SK-N-SH treated with all-trans-retinoic acid at 6 μM for 48 hours (cell line): Measurements from ENCODE around the gene ATRIP.

Experiments
- ATAC-seq: fragments of 200-7000 bp; cut with Tn5 transposase; 3 replicates; pipeline ENCODE4 v1.9.1; 2020; ENCODE audit warnings: mild to moderate bottlenecking, moderate library complexity
- ARNTL ChIP-seq: fragments of 450-650 bp; formaldehyde crosslinking; IDR thresholded peaks from 2 replicates; pipeline ENCODE4 v1.5.0; 2020; ENCODE audit warnings: low read depth, mild to moderate bottlenecking, moderate library complexity, borderline replicate concordance
- CSDC2 ChIP-seq: fragments of 250-450 bp; sonication (Bioruptor Pico); IDR thresholded peaks from 2 replicates; pipeline ENCODE4 v1.5.0; 2020; ENCODE audit warnings: mild to moderate bottlenecking, moderate library complexity
- ESRRG ChIP-seq: fragments of 250-450 bp; sonication (Bioruptor Pico); IDR thresholded peaks from 2 replicates; pipeline ENCODE4 v1.6.1; 2021; ENCODE audit warnings: mild to moderate bottlenecking
- GLIS3 ChIP-seq: fragments of 250-450 bp; sonication (Bioruptor Pico); IDR thresholded peaks from 2 replicates; pipeline ENCODE4 v1.5.0; 2020; ENCODE audit warnings: mild to moderate bottlenecking, moderate library complexity
- ISL1 ChIP-seq: fragments of 250-450 bp; sonication (Bioruptor Pico); IDR thresholded peaks from 2 replicates; pipeline ENCODE4 v2.1.2; 2022; ENCODE audit warnings: mild to moderate bottlenecking, moderate library complexity
- OSR1 ChIP-seq: fragments of 250-450 bp; sonication (Bioruptor Pico); IDR thresholded peaks from 2 replicates; pipeline ENCODE4 v1.8.0; 2022; ENCODE audit warnings: moderate library complexity, mild to moderate bottlenecking, inconsistent platforms
- POU6F1 ChIP-seq: fragments of 250-450 bp; sonication (Bioruptor Pico); IDR thresholded peaks from 2 replicates; pipeline ENCODE4 v1.8.0; 2021; ENCODE audit warnings: low read depth, mild to moderate bottlenecking, moderate library complexity, borderline replicate concordance
- PPARA ChIP-seq: fragments of 250-450 bp; sonication (Bioruptor Pico); IDR thresholded peaks from 2 replicates; pipeline ENCODE4 v1.5.0; 2020; ENCODE audit warnings: mild to moderate bottlenecking, borderline replicate concordance
- RARB ChIP-seq: fragments of 250-450 bp; sonication (Bioruptor Pico); IDR thresholded peaks from 2 replicates; pipeline ENCODE4 v1.8.0; 2021; ENCODE audit warnings: mild to moderate bottlenecking, moderate library complexity
- SNAI2 ChIP-seq: fragments of 250-450 bp; sonication (Bioruptor Pico); IDR thresholded peaks from 2 replicates; pipeline ENCODE4 v1.5.0; 2020; ENCODE audit warnings: mild to moderate bottlenecking, moderate library complexity
- TCF4 ChIP-seq: fragments of 250-450 bp; sonication (Bioruptor Pico); IDR thresholded peaks from 2 replicates; pipeline ENCODE4 v1.8.0; 2021; ENCODE audit warnings: mild to moderate bottlenecking, moderate library complexity, borderline replicate concordance
- TOX ChIP-seq: fragments of 250-450 bp; sonication (Bioruptor Pico); IDR thresholded peaks from 2 replicates; pipeline ENCODE4 v1.8.0; 2021; ENCODE audit warnings: mild to moderate bottlenecking, moderate library complexity, borderline replicate concordance
- ZC3H10 ChIP-seq: fragments of 250-450 bp; sonication (Bioruptor Pico); IDR thresholded peaks from 2 replicates; pipeline ENCODE4 v1.5.1; 2021; ENCODE audit warnings: mild to moderate bottlenecking, moderate library complexity
- ZFP3 ChIP-seq: fragments of 250-450 bp; sonication (Bioruptor Pico); IDR thresholded peaks from 2 replicates; pipeline ENCODE4 v1.5.0; 2020; ENCODE audit warnings: mild to moderate bottlenecking, moderate library complexity
- ZFP30 ChIP-seq: fragments of 450-650 bp; formaldehyde crosslinking; IDR thresholded peaks from 2 replicates; pipeline ENCODE4 v1.5.0; 2022; ENCODE audit warnings: mild to moderate bottlenecking, moderate library complexity
- ZNF565 ChIP-seq: fragments of 450-650 bp; formaldehyde crosslinking; conservative IDR thresholded peaks from 2 replicates; pipeline ENCODE4 v1.5.0; 2020; ENCODE audit warnings: low read depth, mild to moderate bottlenecking, moderate library complexity
- ZNF70 ChIP-seq: fragments of 450-650 bp; formaldehyde crosslinking; IDR thresholded peaks from 2 replicates; pipeline ENCODE4 v1.5.0; 2020; ENCODE audit warnings: mild to moderate bottlenecking, moderate library complexity
- ZNF8 ChIP-seq: fragments of 450-650 bp; formaldehyde crosslinking; IDR thresholded peaks from 2 replicates; pipeline ENCODE4 v1.5.0; 2020; ENCODE audit warnings: mild to moderate bottlenecking, moderate library complexity
- TF ChIP-seq, protein P1 (sequence below): fragments of 250-450 bp; sonication (Bioruptor Pico); IDR thresholded peaks from 2 replicates; pipeline ENCODE4 v1.5.1; 2021; ENCODE audit warnings: mild to moderate bottlenecking, moderate library complexity

Gene ATRIP

GRCh38 chr3:48419597-48419996 lies 26.9 kb upstream of the ATRIP start (continued):
- TF ChIP-seq POU6F1 (CRISPR knock-in tag), result no peak
- TF ChIP-seq ZNF8, result no peak
- no peak for TF ChIP-seq ESRRG (CRISPR knock-in tag)

DNA sequence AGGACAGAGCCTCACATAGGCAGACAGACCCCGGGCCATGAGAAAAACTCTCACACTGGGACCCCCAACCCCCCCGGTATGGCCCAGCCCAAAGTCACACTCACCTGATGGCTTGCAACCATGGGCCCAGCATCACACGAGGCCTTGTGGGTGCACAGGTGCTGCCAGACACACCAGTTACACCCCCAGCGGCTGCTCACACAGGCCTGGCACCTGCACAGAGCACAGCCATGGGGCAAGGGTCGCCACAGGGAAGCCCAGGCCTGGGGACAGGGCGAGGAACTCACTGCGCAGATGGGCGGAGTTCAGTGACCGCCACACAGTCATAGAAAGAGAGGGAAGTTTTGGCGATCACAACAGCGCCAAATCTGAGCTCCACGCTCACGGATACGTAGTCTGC lies 26.0 kb upstream of the ATRIP start:
- TF ChIP-seq ZC3H10 (no peak), SNAI2 (no peak), GLIS3 (CRISPR knock-in tag) (no peak)
- TF ChIP-seq, all 23 proteins: peak for 0
- no peak for ATAC-seq

DNA sequence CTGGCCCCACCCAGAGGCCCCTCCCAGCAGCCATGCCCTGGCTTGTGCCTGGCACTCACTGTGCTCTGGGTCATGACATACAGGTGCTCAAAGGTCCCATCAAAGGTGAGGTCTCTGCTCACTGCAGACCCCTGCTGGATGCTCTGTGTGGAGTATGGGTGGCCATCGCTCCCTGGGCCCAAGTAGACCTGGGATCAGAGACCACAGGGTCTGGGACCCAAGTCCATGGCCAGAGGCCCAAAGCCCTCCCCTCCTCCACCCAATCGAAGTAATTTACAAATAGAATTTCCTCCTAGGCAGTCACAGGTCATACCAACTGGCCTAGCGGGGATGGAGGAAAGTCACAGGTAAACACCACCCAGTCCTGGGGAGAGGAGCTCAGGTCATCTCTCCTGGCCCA lies 24.3 kb upstream of the ATRIP start:
- no peak for TF ChIP-seq ZC3H10
- no peak for TF ChIP-seq SNAI2
- TF ChIP-seq ISL1 (CRISPR knock-in tag), result no peak
- no peak for TF ChIP-seq ZNF70 (CRISPR knock-in tag)
- TF ChIP-seq POU6F1 (CRISPR knock-in tag), result no peak
- no peak for TF ChIP-seq ZFP30
- TF ChIP-seq, protein P1, sequence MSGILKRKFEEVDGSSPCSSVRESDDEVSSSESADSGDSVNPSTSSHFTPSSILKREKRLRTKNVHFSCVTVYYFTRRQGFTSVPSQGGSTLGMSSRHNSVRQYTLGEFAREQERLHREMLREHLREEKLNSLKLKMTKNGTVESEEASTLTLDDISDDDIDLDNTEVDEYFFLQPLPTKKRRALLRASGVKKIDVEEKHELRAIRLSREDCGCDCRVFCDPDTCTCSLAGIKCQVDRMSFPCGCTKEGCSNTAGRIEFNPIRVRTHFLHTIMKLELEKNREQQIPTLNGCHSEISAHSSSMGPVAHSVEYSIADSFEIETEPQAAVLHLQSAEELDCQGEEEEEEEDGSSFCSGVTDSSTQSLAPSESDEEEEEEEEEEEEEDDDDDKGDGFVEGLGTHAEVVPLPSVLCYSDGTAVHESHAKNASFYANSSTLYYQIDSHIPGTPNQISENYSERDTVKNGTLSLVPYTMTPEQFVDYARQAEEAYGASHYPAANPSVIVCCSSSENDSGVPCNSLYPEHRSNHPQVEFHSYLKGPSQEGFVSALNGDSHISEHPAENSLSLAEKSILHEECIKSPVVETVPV, result no peak
- TF ChIP-seq PPARA (CRISPR knock-in tag), result no peak
- TF ChIP-seq ZNF8, result no peak
- TF ChIP-seq TOX (CRISPR knock-in tag), result no peak
- no peak for TF ChIP-seq RARB (CRISPR knock-in tag)
- TF ChIP-seq ZNF565, result no peak
- no peak for TF ChIP-seq OSR1 (CRISPR knock-in tag)
- no peak for TF ChIP-seq TCF4 (CRISPR knock-in tag)
- no peak for TF ChIP-seq GLIS3 (CRISPR knock-in tag)
- no peak for TF ChIP-seq ESRRG (CRISPR knock-in tag)
- no peak for ATAC-seq

GRCh38 chr3:48422681-48423080 lies 23.9 kb upstream of the ATRIP start:
- TF ChIP-seq OSR1 (CRISPR knock-in tag) (no peak), ZNF70 (CRISPR knock-in tag) (no peak), ZNF8 (no peak), PPARA (CRISPR knock-in tag) (no peak), ZC3H10 (no peak), CSDC2 (CRISPR knock-in tag) (no peak), ARNTL (CRISPR knock-in tag) (no peak), RARB (CRISPR knock-in tag) (no peak), ISL1 (CRISPR knock-in tag) (no peak), POU6F1 (CRISPR knock-in tag) (no peak), GLIS3 (CRISPR knock-in tag) (no peak), ZFP30 (no peak), ZFP3 (no peak), SNAI2 (no peak), ZNF565 (no peak), ESRRG (CRISPR knock-in tag) (no peak), TCF4 (CRISPR knock-in tag) (no peak)
- TF ChIP-seq, protein P1, result no peak
- no peak for ATAC-seq
